OCI-LY1 (cell line): ENCODE data around the gene SPOCK2.

Source experiments
- H2AFZ ChIP-seq: fragments of 200-600 bp; sonication (generic), shearing (Covaris generic); 2 replicates; pipeline ENCODE4 v1.6.0; 2014; ENCODE audit warnings: antibody characterized with exemption, mild to moderate bottlenecking, low read length
- H3F3A ChIP-seq: fragments of 200-600 bp; sonication (generic), shearing (Covaris generic); 2 replicates; pipeline ENCODE4 v1.6.0; 2014; ENCODE audit warnings: mild to moderate bottlenecking, antibody characterized with exemption, low read length, moderate library complexity; ENCODE audit not compliant: insufficient read depth
- H3K27ac ChIP-seq: fragments of 200-600 bp; sonication (generic); 2 replicates; pipeline ENCODE4 v1.5.1; 2014; ENCODE audit warnings: low read length, mixed run types, mild to moderate bottlenecking, low read depth; ENCODE audit not compliant: poor library complexity, severe bottlenecking
- H3K27me3 ChIP-seq: fragments of 200-600 bp; sonication (generic); 2 replicates; pipeline ENCODE4 v1.6.0; 2014; ENCODE audit warnings: antibody characterized with exemption, mild to moderate bottlenecking, low read length, moderate library complexity; ENCODE audit not compliant: insufficient read depth
- H3K36me3 ChIP-seq: fragments of 200-600 bp; sonication (generic); 2 replicates; pipeline ENCODE4 v1.6.1; 2014; ENCODE audit warnings: mild to moderate bottlenecking, antibody characterized with exemption, low read length, moderate library complexity, mixed read lengths; ENCODE audit not compliant: insufficient read depth
- H3K4me1 ChIP-seq: fragments of 200-600 bp; sonication (generic); 2 replicates; pipeline ENCODE4 v1.5.1; 2014; ENCODE audit warnings: mild to moderate bottlenecking, low read length, moderate library complexity; ENCODE audit not compliant: insufficient read depth, severe bottlenecking
- H3K4me2 ChIP-seq: fragments of 200-600 bp; sonication (generic), shearing (Covaris generic); 2 replicates; pipeline ENCODE4 v1.6.1; 2014; ENCODE audit warnings: low read length
- H3K4me3 ChIP-seq: fragments of 200-600 bp; sonication (generic); 2 replicates; pipeline ENCODE4 v1.5.1; 2014; ENCODE audit warnings: low read length, low read depth, mild to moderate bottlenecking, mixed read lengths; ENCODE audit not compliant: poor library complexity, severe bottlenecking
- H3K79me2 ChIP-seq: fragments of 200-600 bp; shearing (Covaris generic); 2 replicates; pipeline ENCODE4 v1.6.1; 2016; ENCODE audit warnings: mixed run types, low read length, mixed read lengths; ENCODE audit not compliant: insufficient read depth
- H3K9ac ChIP-seq: fragments of 200-600 bp; sonication (generic), shearing (Covaris generic); 2 replicates; pipeline ENCODE4 v1.6.1; 2014; ENCODE audit warnings: mild to moderate bottlenecking, low read length, mixed read lengths
- H3K9me2 ChIP-seq: fragments of 200-600 bp; sonication (generic), shearing (Covaris generic); 2 replicates; pipeline ENCODE4 v1.6.1; 2014; ENCODE audit warnings: low read depth, mild to moderate bottlenecking, low read length, mixed read lengths
- H3K9me3 ChIP-seq: fragments of 200-600 bp; shearing (Covaris generic); 2 replicates; pipeline ENCODE4 v1.6.1; 2014; ENCODE audit warnings: low read length, mixed read lengths
- H4K20me1 ChIP-seq: fragments of 200-600 bp; sonication (generic), shearing (Covaris generic); 2 replicates; pipeline ENCODE4 v1.6.0; 2016; ENCODE audit warnings: mild to moderate bottlenecking, low read length; ENCODE audit not compliant: insufficient read depth
- EZH2 ChIP-seq: fragments of 200-600 bp; sonication (generic), shearing (Covaris generic); IDR thresholded peaks from 2 replicates; pipeline ENCODE4 v1.8.0; 2017; ENCODE audit warnings: borderline replicate concordance, mixed run types, mild to moderate bottlenecking, antibody characterized with exemption, low read length, moderate library complexity, mixed read lengths
- TF ChIP-seq, protein P1 (sequence below): fragments of 200-600 bp; sonication (generic), shearing (Covaris generic); IDR thresholded peaks from 2 replicates; pipeline ENCODE4 v1.5.1; 2017; ENCODE audit warnings: mild to moderate bottlenecking, antibody characterized with exemption, low read length, moderate library complexity, mixed read lengths

Gene SPOCK2

GRCh38 chr10:72068126-72068765 is 20.1 kb downstream of the SPOCK2 start:
- Histone ChIP-seq H3K27me3 (no peaks in the 10 kb centered on the region), H3K36me3 (peaks cover 65% of the 10 kb centered on the region), H3K27ac (no peak overlapping the region), H3K4me2 (no peak overlapping the region), H3K9ac (no peak overlapping the region), H4K20me1 (no peaks in the 10 kb centered on the region), H3K4me1 (no peaks in the 10 kb centered on the region), H3F3A (no peaks in the 10 kb centered on the region), H2AFZ (no peak overlapping the region), H3K4me3 (no peak overlapping the region), H3K79me2 (no peaks in the 10 kb centered on the region), H3K9me2 (no peaks in the 10 kb centered on the region), H3K9me3 (no peaks in the 10 kb centered on the region)
- no peak for TF ChIP-seq EZH2
- TF ChIP-seq, protein P1, sequence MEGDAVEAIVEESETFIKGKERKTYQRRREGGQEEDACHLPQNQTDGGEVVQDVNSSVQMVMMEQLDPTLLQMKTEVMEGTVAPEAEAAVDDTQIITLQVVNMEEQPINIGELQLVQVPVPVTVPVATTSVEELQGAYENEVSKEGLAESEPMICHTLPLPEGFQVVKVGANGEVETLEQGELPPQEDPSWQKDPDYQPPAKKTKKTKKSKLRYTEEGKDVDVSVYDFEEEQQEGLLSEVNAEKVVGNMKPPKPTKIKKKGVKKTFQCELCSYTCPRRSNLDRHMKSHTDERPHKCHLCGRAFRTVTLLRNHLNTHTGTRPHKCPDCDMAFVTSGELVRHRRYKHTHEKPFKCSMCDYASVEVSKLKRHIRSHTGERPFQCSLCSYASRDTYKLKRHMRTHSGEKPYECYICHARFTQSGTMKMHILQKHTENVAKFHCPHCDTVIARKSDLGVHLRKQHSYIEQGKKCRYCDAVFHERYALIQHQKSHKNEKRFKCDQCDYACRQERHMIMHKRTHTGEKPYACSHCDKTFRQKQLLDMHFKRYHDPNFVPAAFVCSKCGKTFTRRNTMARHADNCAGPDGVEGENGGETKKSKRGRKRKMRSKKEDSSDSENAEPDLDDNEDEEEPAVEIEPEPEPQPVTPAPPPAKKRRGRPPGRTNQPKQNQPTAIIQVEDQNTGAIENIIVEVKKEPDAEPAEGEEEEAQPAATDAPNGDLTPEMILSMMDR, result no peak

DNA sequence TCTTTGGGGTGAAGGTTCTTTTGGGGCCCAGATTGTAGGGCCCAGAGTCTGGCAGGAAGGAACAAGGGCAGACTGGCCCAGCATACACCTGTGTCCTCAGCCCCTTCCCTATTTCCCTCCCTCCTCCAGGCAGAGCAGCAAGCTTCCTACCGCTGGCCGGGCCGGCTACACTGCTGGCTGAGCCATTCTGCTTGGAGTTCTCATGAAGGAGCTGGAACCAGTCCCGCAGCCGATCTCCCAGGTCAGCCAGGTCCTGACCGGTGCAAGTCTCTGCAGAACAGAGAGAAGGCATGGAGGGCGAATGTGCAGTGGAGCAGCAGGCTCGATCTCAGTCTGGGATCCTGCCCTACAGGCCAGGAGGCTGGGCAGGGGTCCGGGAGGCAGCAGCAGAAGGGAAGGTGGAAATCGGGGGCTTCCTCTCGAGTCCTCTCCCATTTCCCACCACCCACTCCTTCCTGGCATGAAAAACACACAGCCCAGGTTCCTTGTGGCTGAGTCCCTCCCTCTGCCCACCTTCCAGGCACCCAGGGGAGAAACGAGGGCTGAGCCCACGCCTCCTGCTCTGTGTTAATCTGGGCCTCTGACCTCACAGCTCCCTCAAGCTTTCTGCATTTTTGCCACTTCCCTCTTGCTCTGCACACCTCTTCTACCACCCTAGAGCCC is 20.8 kb downstream of the SPOCK2 start:
- Histone ChIP-seq H3K27ac (no peak overlapping the region), H3K9me2 (no peaks in the 10 kb centered on the region), H2AFZ (no peak overlapping the region), H3K9ac (no peak overlapping the region), H3K9me3 (no peaks in the 10 kb centered on the region), H3K4me3 (no peak overlapping the region), H3F3A (no peaks in the 10 kb centered on the region), H3K79me2 (no peaks in the 10 kb centered on the region), H3K4me2 (no peak overlapping the region), H4K20me1 (no peaks in the 10 kb centered on the region), H3K27me3 (no peaks in the 10 kb centered on the region), H3K36me3 (peaks cover 68% of the 10 kb centered on the region), H3K4me1 (no peaks in the 10 kb centered on the region)
- TF ChIP-seq, protein P1, result no peak
- no peak for TF ChIP-seq EZH2

DNA sequence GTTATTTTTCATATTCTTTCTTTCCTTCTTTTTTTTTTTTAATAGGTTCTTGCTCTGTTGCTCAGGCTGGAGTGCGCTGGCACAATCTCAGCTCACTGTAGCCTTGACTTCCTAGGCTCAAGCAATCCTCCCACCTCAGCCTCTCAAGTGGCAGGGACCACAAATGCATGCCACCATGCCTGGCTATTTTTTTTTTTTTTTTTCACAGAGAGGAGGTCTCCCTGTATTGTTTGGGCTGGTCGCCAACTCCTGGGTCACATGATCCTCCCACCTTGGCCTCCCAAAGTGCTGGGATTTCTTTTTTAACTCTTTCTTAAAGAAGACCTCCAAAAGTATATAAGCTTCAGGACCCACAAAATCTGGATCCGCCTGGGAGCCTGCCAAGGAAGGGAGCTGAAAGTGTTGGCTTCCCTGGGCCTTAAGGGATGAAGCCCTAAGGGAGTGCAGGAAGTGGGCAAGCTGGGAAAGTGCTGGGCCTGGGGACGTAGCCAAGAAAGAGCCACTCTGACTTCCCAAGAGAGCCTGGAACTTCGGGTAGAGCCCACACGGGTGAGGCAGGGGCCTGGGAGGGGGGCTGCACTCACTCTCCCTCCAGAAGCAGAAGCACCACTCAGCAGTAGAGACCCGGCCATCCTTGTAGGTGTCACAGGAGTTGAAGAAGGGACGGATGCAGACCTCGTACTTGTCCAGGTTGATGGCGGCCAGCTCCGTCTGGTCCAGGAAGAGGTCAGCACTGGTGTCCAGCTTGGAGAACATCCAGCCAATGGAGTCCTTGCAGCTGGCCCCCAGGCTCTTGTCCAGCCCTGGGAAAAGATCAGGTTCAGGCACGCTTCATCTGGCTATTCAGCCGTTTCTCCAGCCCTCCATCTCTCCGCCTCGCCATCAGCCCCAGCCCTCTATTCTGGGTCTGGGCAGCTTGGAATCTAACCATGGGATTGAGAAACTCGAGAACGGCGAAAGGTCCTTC is 21.8 kb downstream of the SPOCK2 start:
- Histone ChIP-seq H3K4me3 (no peak overlapping the region), H3K27me3 (no peaks in the 10 kb centered on the region), H3K4me1 (no peaks in the 10 kb centered on the region), H3F3A (no peaks in the 10 kb centered on the region), H3K9me2 (no peaks in the 10 kb centered on the region), H3K9ac (no peak overlapping the region), H3K79me2 (no peaks in the 10 kb centered on the region), H2AFZ (no peak overlapping the region), H3K27ac (no peak overlapping the region), H3K4me2 (no peak overlapping the region), H3K36me3 (peaks cover 63% of the 10 kb centered on the region), H3K9me3 (no peaks in the 10 kb centered on the region), H4K20me1 (no peaks in the 10 kb centered on the region)
- TF ChIP-seq, protein P1, result no peak
- no peak for TF ChIP-seq EZH2
